GM04503 (cell line): ENCODE measurements around the gene DKK2.

ENCODE experiments used
- DNase-seq: peaks from one replicate; pipeline ENCODE4 v3.0.0-alpha.2; 2012; ENCODE audit warnings: low read depth

DKK2 gene

DNA sequence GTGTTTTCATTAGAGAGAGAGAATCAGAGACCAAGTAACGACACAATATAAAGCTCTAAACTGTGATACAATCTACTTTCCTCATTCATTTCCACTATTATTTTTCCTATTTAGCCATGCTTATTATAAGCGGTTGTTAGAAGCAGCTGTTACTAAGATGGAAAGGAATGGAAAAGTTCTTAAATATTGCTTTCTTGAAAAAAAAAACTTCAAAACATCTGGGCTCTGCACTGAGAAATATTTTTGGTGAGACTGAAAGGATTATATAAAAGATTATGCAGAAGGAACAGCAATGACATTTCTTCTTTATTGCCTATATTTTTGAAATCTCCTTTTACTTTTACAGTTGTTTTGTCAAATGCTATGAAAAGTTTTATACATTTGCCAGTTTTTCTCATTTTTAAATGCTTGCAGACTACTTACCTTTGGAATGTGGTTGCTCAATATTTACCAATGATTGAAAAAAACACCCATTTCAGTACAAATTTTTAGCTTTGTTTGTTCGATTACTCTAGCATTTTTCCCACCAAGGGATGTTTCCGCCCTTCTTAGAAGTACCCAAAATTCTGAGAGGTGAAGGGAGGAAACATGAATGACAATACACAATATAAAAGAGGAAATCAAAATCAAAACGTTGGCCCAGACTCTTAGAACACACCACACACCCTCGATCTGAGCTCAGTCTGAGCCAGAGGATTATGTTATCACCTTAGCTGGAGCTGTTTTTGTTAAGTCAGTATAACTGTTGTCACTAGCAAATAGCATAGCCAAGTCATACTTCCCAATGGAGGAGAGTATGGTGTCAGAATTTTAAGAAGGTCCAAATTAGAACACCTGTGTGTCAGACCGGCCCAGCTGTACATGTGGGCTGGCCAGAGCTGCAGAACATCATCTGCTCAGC, 18.4 kb downstream of the DKK2 start:
- no peak for DNase-seq

DNA sequence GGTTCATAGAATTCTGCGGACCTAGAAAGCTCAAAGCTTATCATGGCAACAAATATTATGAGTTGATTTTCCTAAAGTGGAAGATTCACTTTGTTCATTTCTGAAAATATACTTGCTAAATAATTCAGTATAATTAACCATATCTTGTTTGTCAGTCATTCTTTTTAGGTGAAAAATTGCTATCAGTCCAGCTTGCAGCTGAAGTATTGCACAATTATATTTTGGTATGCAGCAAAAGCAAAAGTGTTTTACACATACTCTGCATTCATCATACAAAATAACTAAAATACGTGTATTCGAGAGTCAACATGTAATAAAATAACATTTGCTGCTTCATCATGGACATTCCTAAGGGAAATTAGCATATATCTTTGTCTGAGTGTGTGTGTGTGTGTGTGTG, 24.8 kb downstream of the DKK2 start:
- no peak for DNase-seq

DNA sequence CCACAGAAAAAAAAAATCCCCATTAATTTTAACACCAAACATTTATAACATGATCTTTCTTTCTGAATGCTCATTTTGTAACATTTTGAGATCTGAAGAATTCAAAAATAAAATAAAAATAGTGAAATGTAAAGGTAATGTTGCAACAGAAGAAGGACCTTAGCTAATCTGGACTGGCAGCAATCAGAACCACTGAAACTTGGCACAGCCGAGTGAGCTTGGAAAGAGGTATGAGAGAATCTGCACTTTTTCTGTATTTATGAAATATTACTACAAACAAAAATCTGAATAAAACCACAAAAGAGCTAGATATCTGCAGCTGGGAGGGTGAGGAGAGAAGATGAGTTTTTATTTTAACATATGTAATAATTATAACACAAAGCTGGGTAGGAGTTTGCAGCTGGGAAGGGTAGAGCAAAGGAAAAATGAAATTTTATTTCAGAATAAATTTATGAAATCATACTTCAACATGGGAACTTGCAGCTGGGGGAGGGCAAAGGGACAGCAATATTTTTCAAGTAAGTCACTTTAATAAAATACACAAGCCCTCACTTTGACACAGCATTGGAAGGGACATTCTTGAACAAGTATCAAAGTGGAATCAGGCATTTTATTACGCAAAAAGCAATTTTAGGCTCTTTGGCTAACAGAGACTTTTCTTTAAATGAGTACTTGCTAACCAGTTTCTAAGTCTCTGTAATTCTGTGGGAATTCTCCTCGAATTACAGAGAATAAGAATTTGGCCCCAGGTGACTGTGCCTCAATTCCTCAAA, 26.7 kb downstream of the DKK2 start:
- no peak for DNase-seq

DNA sequence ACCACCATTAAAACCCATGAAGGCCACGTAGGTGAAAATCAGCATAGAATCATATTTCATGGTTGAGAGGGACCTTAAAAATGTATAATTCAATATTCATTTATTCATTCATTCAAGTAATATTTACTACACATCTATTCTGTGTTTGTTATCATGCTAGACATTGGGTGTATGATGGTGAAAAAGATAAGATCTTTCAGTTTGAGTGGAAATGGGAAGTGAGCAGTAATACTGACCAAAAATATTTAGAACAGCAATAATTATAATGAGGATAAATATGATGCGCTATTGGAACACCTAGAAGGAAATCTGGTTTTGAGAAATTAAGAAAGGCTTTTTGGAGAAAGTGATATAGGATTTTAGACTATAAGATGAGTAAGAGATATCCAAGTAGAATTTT, 28.0 kb downstream of the DKK2 start:
- no peak for DNase-seq

DNA sequence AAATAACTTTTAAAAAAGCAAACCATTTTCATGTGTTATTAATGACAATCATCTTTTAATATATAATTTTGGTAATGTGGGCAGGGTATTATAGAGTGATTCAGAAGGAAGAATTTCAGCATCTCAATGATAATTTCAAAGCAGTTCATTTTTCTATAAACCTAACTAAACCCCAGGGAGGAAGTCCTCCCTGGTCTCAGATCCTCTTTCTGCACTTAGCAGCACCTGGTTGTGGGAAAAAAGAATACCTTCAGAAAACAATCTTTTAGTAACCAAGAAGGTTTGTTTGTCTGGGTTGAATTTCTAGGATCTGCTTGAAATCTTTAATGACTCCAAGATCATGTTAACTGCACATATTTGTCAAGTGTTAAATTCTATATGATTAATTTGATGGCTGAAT, 29.9 kb downstream of the DKK2 start:
- DNase-seq: no peak

DNA sequence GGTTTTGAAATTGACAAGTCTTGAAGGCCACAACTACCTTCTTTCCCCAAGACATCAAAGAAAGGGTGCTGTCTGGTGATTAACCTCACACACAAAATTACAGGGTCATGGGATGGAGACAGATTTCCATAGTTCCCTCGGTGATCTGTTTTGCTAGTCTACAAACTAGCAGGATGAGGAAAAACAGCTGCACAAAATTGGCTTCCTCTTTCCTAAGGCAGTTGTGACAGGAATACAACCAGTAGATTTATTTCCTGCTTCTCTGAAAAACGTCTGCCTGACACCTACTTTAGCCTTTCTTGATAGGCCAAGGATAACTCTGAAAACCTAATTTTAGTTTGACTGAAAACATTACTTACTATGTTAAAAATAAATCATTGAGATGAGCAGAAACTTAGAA, 39.6 kb downstream of the DKK2 start:
- no peak for DNase-seq

DNA sequence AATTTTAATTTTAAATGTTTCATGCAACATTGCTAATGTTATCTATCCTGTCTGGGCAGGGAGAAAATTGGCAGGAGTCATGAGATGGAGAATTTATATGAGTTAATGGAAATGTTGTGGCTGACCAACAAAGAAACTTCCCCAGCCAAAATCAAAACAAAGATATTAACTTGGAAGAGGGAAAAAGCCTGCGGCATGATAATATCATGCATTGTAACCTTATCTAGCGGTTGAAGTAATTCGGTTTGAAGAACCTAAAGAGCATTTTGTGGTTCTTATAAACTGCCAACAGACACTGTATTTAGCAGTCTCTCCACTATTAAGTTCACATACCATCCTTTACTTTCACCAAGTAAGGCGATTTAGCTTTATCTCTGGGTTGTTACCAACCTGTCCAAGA, 42.3 kb downstream of the DKK2 start:
- DNase-seq: no peak

DNA sequence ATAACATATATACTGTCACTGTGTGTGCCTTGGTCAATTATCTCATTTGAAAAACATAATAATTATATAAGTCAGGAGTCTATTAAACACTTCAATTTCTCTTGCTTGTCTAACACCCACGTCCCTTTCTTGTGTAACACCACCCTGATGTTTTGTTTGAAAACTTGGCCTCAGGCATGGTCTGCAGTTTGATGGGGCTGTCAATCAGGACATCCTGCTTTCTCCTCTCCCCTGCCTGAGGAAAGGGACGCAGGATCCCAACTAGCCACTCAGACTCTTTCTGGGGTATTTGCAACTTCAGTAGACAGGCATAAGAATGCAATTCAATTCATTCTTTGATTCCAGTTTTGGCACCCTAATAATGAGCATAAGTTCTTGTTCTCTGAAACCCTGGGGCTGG, 48.8 kb downstream of the DKK2 start:
- DNase-seq: no peak

DNA sequence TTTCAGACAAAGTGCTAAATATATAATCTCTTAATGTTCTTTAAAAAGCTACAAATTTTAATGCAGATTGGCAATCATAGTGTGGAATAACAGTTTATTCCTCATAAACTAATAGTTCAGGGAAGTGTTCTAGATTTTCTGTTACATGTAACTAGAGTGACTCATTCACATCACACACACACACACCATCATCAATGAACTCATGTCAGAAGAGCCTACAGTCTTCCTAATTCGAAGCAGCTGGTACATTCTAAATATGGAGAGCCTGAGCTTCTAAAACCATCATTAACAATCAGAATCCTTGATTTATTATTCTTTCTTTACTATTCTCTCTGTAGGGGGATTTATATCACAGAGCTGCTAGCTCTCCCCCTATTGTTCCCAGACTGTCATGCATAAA, 49.6 kb downstream of the DKK2 start:
- peak; percentile 15 for DNase-seq

DNA sequence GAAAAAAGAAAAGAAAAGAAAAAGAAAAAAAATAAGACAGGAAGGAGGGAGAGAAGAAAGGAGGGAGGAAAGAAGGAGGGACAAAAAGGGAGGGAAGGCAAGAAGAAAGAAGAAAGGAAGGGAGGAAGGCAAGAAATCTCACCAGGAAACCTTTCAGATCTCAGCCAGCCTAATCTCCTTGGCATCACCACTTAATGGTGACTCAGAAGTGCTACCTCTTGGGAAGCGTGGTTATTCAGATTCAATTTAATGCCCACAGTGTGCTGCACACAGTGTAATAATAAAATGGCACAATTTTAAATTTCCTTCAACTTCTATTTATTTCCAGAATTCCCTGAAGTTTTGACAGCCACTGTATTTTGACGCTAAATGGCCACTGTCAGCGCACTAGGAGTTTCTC, 50.3 kb downstream of the DKK2 start:
- no peak for DNase-seq

DNA sequence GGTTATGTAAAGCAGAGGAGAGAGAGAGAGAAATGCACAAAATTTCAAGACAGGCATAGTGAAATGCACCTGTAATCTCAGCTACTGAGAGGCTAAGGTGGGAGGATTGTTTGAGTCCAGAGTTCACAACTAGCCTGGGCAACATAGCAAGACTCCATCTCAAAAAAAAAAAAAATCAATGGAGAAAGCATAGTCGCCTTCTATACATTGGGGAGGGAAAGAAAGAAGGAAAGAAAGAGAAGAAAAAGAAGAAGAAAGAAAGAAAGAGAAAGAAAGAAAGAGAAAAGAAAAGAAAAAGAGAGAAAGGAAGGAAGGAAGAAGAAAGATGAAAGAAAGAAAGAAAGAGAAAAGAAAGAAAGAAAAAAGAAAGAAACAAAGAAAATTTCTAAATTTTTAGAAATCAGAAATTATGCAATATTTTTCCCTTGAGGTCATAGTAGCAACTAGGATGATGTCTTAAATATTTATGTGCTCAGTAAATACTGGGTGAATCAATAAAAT, 53.4 kb downstream of the DKK2 start:
- DNase-seq: no peak

DNA sequence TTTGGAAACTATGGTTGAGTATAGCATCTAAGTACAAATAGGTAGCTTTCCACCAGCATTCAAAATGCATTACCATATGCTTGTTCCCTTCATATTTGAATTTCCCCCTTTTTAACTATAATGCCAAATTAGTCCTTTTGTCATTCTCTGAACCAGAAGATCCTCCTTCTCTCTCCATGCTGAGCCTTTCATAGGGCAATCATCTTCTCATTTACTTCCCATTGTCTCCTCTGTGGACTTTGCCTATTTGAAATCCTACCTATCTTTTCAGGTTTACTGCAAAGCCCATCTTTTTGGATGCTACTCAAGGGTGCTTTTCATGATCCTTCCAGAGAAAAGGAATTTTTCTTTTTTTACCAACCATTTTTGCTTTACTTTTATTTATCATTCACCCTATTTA, 54.7 kb downstream of the DKK2 start:
- no peak for DNase-seq

DNA sequence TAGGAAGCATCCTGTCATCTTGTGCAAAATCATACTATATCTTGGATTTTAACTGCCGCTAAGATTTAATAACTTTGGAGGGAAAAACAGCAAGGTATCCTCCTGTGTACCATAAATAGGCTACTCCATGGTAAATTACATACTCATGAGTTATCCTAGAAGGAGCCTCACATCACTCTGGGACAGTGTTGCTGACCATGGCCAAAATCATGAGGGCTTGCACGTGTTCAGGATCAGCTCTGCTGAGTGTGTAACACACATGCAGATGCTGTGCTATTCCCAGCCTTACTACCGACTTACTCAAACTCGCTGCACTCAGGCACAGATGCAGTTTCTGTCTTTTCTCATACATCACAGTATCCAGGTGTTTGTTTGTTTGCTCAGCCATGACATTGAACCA, 56.6 kb downstream of the DKK2 start:
- no peak for DNase-seq

DNA sequence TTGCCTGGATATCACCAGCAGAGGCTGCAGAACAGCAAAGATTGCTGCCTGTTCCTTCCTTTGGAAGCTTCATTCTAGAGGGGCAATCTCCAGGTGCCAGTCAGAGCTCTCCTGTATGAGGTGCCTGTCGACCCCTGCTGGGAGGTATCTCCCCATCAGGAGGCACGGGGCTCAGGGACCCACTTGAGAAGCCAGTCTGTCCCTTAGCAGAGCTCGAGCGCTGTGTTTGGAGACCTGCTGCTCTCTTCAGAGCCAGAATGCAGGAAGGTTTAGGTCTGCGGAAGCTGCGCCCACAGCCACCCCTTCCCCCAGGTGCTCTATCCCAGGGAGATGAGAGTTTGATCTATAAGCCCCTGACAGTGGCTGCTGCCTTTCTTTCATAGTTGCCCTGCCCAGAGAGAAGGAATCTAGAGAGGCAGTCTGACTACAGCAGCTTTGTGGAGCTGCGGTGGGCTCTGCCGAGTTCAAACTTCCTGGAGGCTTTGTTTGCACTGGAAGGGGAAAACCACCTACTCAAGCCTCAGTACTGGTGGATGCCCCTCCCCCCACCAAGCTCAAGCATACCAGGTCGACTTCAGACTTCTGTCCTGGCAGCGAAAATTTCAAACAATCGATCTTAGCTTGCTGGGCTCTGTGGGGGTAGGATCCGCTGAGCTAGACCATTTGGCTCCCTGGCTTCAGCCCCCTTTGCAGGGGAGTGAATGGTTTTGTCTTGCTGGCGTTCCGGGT, 57.9 kb downstream of the DKK2 start:
- DNase-seq: no peak

DNA sequence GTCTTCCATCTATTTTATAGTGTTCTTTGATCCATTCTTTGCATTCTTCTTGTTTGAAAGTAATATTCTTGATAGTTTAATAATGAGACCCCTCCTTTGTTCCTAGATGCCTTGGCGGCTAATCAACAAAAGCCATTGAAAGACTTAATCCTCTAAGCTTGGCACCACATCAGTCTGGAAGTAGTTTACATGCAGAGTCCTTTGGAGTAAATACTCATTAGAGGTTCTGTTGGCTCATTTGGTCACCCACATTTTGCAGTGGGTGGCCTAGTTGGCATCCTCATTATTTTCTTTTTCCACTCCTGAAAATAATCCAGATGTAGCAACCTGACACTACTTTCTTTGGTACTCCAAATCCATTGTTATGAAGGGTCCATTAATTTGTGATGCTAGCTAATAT, 64.5 kb downstream of the DKK2 start:
- DNase-seq: no peak

DNA sequence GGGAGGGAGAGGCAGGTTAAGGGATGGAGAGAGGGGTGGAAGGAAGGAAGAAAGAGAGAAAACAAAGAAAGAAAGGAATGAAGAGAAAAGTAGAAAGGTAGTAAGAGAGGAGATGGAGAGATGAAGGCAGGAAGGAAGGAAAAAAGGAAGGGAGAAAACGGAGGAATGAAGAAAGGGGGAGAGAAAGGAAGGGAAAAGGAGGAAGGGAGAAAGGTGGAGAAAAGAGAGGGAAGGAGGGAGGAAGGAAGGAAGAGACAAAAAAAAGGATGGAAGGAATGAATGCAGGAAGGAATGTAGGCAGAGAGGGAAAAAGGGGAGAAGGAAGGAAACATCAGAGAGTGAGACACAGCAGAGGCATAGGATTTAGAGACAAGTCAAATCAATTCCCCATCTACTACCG, 68.2 kb downstream of the DKK2 start:
- no peak for DNase-seq

DNA sequence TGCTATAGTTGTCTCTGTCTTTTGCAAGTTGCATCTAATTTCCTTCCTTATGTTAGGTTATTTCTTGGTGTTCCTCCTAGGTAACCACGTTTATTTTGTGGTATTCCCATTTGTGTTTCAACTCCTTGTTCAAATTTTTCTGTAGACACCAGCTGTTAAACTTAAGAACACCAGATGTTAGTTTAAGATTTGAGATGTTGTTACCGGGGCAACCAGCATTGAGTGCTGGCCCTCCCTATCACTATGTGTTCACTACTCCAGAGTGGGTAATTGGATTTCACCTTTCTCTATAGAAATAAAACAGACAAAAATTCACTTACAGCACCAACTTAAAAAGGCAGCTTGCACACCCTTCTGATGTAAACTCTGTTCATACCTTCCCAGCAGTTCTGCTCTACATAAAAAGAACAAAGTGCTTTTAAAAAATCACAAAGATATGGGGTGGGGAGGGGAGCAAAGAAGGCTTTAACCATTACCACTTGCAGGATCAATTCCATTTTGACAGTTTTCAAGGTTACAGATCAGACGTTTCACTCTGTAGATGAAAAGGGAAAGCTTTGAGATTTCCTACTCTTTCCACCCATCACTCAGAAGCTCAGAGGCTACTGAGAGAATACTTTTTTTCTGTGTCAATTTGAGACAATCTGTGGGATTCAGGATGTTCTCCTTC, 82.9 kb downstream of the DKK2 start:
- no peak for DNase-seq

DNA sequence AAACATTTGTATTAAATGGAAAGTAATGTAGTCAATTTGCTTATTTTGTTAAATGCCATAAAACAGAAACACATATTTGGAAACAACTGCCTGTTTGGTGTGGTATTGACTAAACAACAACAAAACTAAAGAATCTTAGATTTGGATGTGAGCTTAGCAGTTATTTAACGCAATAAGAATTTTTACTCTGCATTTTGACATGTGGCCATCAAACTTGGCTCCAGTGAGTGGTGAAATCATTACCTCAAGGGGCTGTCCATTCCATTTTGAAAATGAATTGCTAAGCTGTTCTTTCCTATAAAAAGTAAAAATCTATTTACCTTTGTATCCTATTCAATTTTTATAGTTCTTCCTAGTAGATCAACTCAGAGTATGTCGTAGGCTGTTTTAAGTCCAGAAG, 84.2 kb downstream of the DKK2 start:
- DNase-seq: no peak

DNA sequence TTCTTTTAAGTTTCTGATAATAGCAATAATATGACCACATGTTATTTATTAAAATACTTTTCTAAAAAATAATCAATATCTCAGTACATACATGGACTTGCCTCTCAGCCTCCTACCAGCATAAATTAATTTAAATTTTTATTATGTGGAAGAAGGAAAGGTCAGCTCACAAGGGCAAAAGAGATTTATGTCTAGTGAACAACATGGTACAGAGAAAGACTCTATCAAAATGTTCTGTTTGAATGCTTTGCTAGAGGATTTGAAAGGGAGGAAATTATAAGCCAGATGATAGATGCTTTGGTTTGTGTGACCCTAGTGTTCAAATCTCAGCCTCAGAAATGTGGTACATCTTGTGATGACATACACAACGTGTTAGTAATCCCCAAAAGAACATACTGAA, 94.3 kb downstream of the DKK2 start:
- DNase-seq: no peak

DNA sequence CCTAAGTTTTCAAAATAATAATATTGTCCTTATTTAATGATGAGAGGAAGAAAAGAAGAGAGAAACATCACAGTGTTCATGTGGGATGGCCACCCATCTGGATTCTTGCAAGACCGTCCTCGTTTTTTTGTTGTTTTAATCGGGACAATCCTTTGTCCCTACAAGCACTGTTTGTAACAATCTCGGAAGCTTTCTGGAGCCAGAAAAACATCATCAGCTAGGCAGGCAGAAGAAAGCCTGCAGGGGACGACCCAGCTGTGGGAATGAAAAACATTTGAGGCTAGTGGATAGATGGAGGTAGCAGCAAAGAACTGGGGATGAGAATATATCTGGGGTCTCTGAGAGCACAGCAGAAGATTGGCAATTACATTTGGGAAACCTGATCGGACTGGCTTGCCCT, 105.6 kb downstream of the DKK2 start:
- no peak for DNase-seq

DNA sequence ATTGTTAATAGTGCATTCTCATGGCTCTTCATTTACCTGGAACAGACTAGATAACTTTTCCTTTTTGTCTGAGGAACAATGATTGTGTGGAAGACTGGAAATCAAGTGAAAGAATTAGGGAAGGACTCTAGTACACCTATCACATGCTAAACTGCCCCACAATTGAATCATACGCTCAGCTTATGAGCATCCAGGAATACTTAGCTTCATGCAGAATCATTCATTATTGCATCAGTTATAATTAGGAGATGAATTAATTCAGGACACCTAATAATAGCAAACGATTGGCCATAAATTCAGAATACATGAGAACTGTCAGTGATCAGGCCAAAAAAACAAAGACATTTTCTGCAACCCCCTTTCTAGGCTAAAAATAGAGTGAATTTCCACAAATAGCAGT, 106.9 kb downstream of the DKK2 start:
- DNase-seq: no peak

DNA sequence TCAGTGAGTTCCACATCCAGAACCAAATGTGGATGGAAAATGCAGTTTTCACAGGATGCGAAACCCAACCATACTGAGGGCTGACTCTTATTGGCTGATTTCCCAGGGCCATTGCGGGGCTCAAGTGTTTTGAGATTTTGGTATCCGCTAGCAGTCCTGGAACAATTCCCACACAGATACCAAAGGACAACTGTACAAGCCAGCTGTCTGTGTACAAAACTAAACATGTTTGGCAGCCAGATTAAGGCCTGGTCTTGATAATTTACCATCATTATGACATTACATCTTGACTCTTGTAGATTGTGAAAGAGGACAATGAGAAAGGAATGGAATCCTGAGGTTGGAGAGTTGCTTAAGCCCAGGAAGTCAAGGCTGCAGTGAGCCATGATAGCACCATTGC, 121.9 kb downstream of the DKK2 start:
- DNase-seq: peak; percentile 43
